Measurements from ENCODE around the gene DISC1.

DISC1 gene

GRCh38 chr1:231829332-231829731, 202.7 kb downstream of the DISC1 start:
- H3K4me3 ChIP-seq (ENCODE audit: low read length), result no peak overlapping the region
- TF ChIP-seq CTCF (conservative IDR thresholded peaks at IDR 0.05; ENCODE audit: low read depth, low read length), result no peak
- no peak for DNase-seq (ENCODE audit: low read depth)

- DNase-seq (ENCODE audit: low read depth), result no peak
- no peak for TF ChIP-seq CTCF (conservative IDR thresholded peaks at IDR 0.05; ENCODE audit: low read depth, low read length)
- no peak overlapping the region for H3K4me3 ChIP-seq (ENCODE audit: low read length)
Measured at GRCh38 chr1:231836227-231836893, 209.8 kb downstream of the DISC1 start.

GRCh38 chr1:231838521-231838920, 211.9 kb downstream of the DISC1 start:
- no peak overlapping the region for H3K4me3 ChIP-seq (ENCODE audit: low read length)
- TF ChIP-seq CTCF (conservative IDR thresholded peaks at IDR 0.05; ENCODE audit: low read depth, low read length), result no peak
- no peak for DNase-seq (ENCODE audit: low read depth)

- no peak for DNase-seq (ENCODE audit: low read depth)
- H3K4me3 ChIP-seq (ENCODE audit: low read length), result no peak overlapping the region
- no peak for TF ChIP-seq CTCF (conservative IDR thresholded peaks at IDR 0.05; ENCODE audit: low read depth, low read length)
Measured at GRCh38 chr1:231839999-231840398, 213.4 kb downstream of the DISC1 start.

- TF ChIP-seq CTCF (conservative IDR thresholded peaks at IDR 0.05; ENCODE audit: low read depth, low read length), result no peak
- no peak overlapping the region for H3K4me3 ChIP-seq (ENCODE audit: low read length)
- DNase-seq (ENCODE audit: low read depth), result no peak
Measured at GRCh38 chr1:231841616-231842344, 215.2 kb downstream of the DISC1 start.

GRCh38 chr1:231842441-231842840, 215.9 kb downstream of the DISC1 start:
- no peak for TF ChIP-seq CTCF (conservative IDR thresholded peaks at IDR 0.05; ENCODE audit: low read depth, low read length)
- H3K4me3 ChIP-seq (ENCODE audit: low read length), result no peak overlapping the region
- DNase-seq (ENCODE audit: low read depth), result no peak

- no peak for DNase-seq (ENCODE audit: low read depth)
- H3K4me3 ChIP-seq (ENCODE audit: low read length), result no peak overlapping the region
- TF ChIP-seq CTCF (conservative IDR thresholded peaks at IDR 0.05; ENCODE audit: low read depth, low read length), result no peak
Measured at GRCh38 chr1:231844986-231845502, 218.5 kb downstream of the DISC1 start.

Data from retinal pigment epithelial cell (primary cell).